B cell (primary cell): ENCODE measurements around the gene LRRC8D. TPM values are rescaled to one million over a fixed set of nuclear protein-coding genes. Genes with fewer than 3 reads are reported as not detected.

ENCODE experiments used
- ATAC-seq: fragments of 200-7000 bp; cut with Tn5 transposase; one replicate; pipeline ENCODE4 v1.10.0; 2021; ENCODE audit warnings: low read depth, mild to moderate bottlenecking, moderate number of reproducible peaks, moderate library complexity
- CTCF ChIA-PET: fragments of 350-600 bp; sonication (Branson Sonifier 250); formaldehyde crosslinking; loops from one replicate; lab custom pipeline; 2021; ENCODE audit warnings: antibody characterized with exemption, inconsistent platforms; lab: Charles Lee
- POLR2A ChIA-PET: fragments of 350-600 bp; sonication (Branson Sonifier 250); formaldehyde crosslinking; loops from one replicate; lab custom pipeline; 2021; ENCODE audit warnings: antibody characterized with exemption; lab: Charles Lee
- DNase-seq: peaks from one replicate; pipeline ENCODE4 v3.0.0; 2013
- H2AFZ ChIP-seq: 2 replicates; pipeline ENCODE4 v1.6.1; 2012; ENCODE audit warnings: mild to moderate bottlenecking, low read depth, low read length; ENCODE audit not compliant: insufficient read depth, poor library complexity, severe bottlenecking
- H3K27ac ChIP-seq, 2 donors: 1 replicate in 1 of 2; 2 replicates in 1 of 2; pipeline ENCODE4 v1.5.1; 2012 to 2013; ENCODE audit warnings: low read length in 2 of 2, mild to moderate bottlenecking in 2 of 2, moderate library complexity in 1 of 2
- H3K27me3 ChIP-seq, 4 experiments: fragments of 200-600 bp in 1 of 4; sonication (generic) in 1 of 4; replicated peaks in 1 of 4; 1 replicate in 2 of 4; 2 replicates in 2 of 4; pipeline versions ENCODE4 v1.6.1 to v1.7.0; 2013 to 2016; ENCODE audit warnings: low read length in 3 of 4, mild to moderate bottlenecking in 2 of 4, mixed read lengths in 1 of 4, moderate library complexity in 1 of 4; ENCODE audit not compliant: insufficient read depth in 4 of 4, control insufficient read depth in 3 of 4; ENCODE audit errors: control extremely low read depth in 1 of 4
- H3K36me3 ChIP-seq, 2 experiments: replicated peaks in 1 of 2; 1 replicate in 1 of 2; 2 replicates in 1 of 2; pipeline versions ENCODE4 v1.6.1 to v1.7.1; 2013; ENCODE audit warnings: low read length in 1 of 2; ENCODE audit not compliant: insufficient read depth in 2 of 2, control insufficient read depth in 1 of 2; ENCODE audit errors: control extremely low read depth in 1 of 2, extremely low read depth in 1 of 2
- H3K4me1 ChIP-seq, 2 donors: fragments of 200-600 bp in 1 of 2; sonication (generic) in 1 of 2; 1 replicate in 1 of 2; 2 replicates in 1 of 2; pipeline versions ENCODE4 v1.5.1 to v1.6.1; 2013 to 2017; ENCODE audit warnings: low read length in 2 of 2; ENCODE audit not compliant: control insufficient read depth in 2 of 2, insufficient read depth in 2 of 2
- H3K4me2 ChIP-seq: replicated peaks from 2 replicates; pipeline ENCODE3; 2012; ENCODE audit warnings: mild to moderate bottlenecking, low read depth, low read length; ENCODE audit not compliant: poor library complexity, severe bottlenecking
- H3K4me3 ChIP-seq, 5 experiments: fragments of 200-600 bp in 1 of 5; sonication (generic) in 1 of 5; 1 replicate in 3 of 5; 2 replicates in 2 of 5; pipeline versions ENCODE4 v1.5.1 to v1.7.0; 2011 to 2016; ENCODE audit warnings: low read length in 4 of 5, mild to moderate bottlenecking in 4 of 5, low read depth in 2 of 5, control low read depth in 1 of 5, moderate library complexity in 1 of 5; ENCODE audit not compliant: insufficient read depth in 1 of 5; ENCODE audit errors: control extremely low read depth in 1 of 5, extremely low read depth in 1 of 5
- H3K79me2 ChIP-seq: fragments of 200-600 bp; sonication (generic); one replicate; pipeline ENCODE4 v1.6.0; 2016; ENCODE audit warnings: low read length; ENCODE audit not compliant: control insufficient read depth, insufficient read depth
- H3K9ac ChIP-seq: fragments of 200-600 bp; sonication (generic); 2 replicates; pipeline ENCODE4 v1.6.1; 2017; ENCODE audit warnings: mild to moderate bottlenecking, low read length, moderate library complexity
- H3K9me3 ChIP-seq, 3 donors: one replicate each; pipeline versions ENCODE4 v1.6.1 to v1.7.1; 2013; ENCODE audit warnings: low read length in 2 of 3; ENCODE audit not compliant: control insufficient read depth in 2 of 3, insufficient read depth in 1 of 3; ENCODE audit errors: control extremely low read depth in 1 of 3
- H4K20me1 ChIP-seq: 2 replicates; pipeline ENCODE4 v1.6.0; 2012; ENCODE audit warnings: mild to moderate bottlenecking, low read length; ENCODE audit not compliant: insufficient read depth, control insufficient read depth, poor library complexity, severe bottlenecking
- H3K27ac Mint-ChIP-seq: one replicate; pipeline ENCODE4 v1.8.0; 2021; ENCODE audit warnings: mixed read lengths
- H3K27me3 Mint-ChIP-seq: one replicate; pipeline ENCODE4 v1.8.0; 2021; ENCODE audit warnings: mixed read lengths
- H3K4me1 Mint-ChIP-seq: one replicate; pipeline ENCODE4 v1.8.0; 2021; ENCODE audit warnings: mixed read lengths
- H3K4me3 Mint-ChIP-seq: one replicate; pipeline ENCODE4 v1.8.0; 2021; ENCODE audit warnings: mixed read lengths
- H3K9me3 Mint-ChIP-seq: one replicate; pipeline ENCODE4 v1.8.0; 2022; ENCODE audit warnings: mixed read lengths; ENCODE audit not compliant: insufficient read depth
- CTCF ChIP-seq: fragments of 200-600 bp; IDR thresholded peaks from one replicate; pipeline ENCODE4 v1.8.0; 2022; ENCODE audit warnings: antibody characterized with exemption, mild to moderate bottlenecking
- EZH2 ChIP-seq: IDR thresholded peaks from 2 replicates; pipeline ENCODE4 v1.6.1; 2012; ENCODE audit warnings: borderline replicate concordance, low read depth, mild to moderate bottlenecking, moderate library complexity, low read length; ENCODE audit not compliant: insufficient read depth, poor library complexity, severe bottlenecking
- WGBS: methylation state at CpG from one replicate; pipeline ENCODE4 v1.1.5; 2013; ENCODE audit warnings: missing lambda C conversion rate; ENCODE audit not compliant: insufficient coverage; 5-methylcytosine and 5-hydroxymethylcytosine counted together
- intact Hi-C: fragments of 100-400 bp; cut with micrococcal nuclease; formaldehyde crosslinking; loops from one replicate; pipeline ENCODE4 v1.10.0; 2022
- polyA plus RNA-seq: library from polyadenylated mRNA; depleted of rRNA; stranded (reverse); fragments of >200 nt; gene quantifications from 2 replicates; pipeline ENCODE4 v1.2.3, GENCODE V29; 2012
- total RNA-seq, 2 donors: library from RNA; stranded (reverse); fragments of 120-200 nt in 1 of 2; gene quantifications; 1 replicate in 1 of 2; 2 replicates in 1 of 2; pipeline versions ENCODE4 v1.2.3 to v1.2.4, GENCODE V29; 2013 to 2022

Gene LRRC8D
- total and polyA plus RNA-seq, 2 donors (not counting 1 experiment from before 2014, with no cell fraction given): 23.7 to 47.0 TPM

DNA sequence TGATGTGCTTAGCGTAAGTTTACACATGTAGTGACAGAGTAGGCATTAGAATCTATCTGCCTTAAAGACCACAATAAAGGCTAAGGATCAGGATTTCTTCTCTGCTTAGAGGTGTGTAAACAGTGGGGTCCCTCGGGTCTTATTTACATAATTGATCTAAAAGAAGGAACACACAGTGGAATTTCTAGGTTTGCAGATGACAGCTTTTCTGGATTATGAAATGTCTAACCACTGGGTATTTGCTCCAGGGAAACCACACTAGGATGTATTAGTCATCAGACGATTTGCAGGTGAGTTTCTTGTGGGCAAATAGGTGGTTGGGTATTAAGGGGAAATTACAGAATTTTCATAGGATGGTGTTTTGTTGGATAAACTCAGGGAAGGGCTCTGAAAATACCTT lies 5.8 kb downstream of the LRRC8D start:
- ATAC-seq (no peak), DNase-seq (no peak)
- peaks cover 31% of the 10 kb centered on the region for H3K4me1 Mint-ChIP-seq
- Histone ChIP-seq H2AFZ (no peak overlapping the region), H3K27me3 (no peaks in the 10 kb centered on the region), H3K4me3 (no peak overlapping the region), H3K9ac (no peak overlapping the region), H3K4me2 (no peak overlapping the region), H3K36me3 (peaks cover 3 to 6% of the 10 kb centered on the region in 2 experiments), H4K20me1 (peaks cover 9% of the 10 kb centered on the region), H3K9me3 (no peaks in the 10 kb centered on the region), H3K4me1 (peaks cover 10 to 18% of the 10 kb centered on the region in 2 donors), H3K79me2 (peaks cover 10% of the 10 kb centered on the region), H3K27ac (no peak overlapping the region)
- TF ChIP-seq EZH2 (no peak), CTCF (no peak)
- no peaks in the 10 kb centered on the region for H3K27me3 Mint-ChIP-seq
- no peaks in the 10 kb centered on the region for H3K9me3 Mint-ChIP-seq
- no peak overlapping the region for H3K27ac Mint-ChIP-seq
- ChIA-PET POLR2A (interaction anchor here (1.8 kb wide), 1 partner anchor 17 kb away, joined by 4 read pairs; no protein-coding TSS in a partner anchor), CTCF (interaction anchor here (1.3 to 1.6 kb wide), 2 partner anchors 8 to 17 kb away, joined by 4 read pairs; no protein-coding TSS in a partner anchor)
- intact Hi-C loops: no loop called here
- WGBS: 94% methylated on average over 1 of the region's 3 CpGs
- H3K4me3 Mint-ChIP-seq: no peak overlapping the region

DNA sequence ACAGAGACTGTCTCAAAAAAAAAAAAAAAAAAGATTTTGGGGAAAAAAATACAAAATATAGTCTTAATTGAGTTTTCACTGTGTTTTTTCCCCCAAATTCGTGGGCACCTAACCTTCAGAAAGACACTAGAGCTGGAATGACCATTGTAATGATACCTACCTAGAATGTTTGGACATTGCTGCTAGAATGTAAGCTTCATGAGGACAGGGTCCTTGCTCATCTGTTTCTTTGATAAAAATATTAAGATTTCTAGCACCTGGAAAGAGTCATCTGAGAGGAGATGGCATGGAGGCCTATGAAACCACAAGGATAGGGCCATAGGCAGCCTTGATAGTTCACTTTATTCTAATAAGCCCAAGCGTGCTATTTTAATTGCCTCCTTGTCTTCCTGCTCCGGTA lies 6.5 kb downstream of the LRRC8D start:
- no peak overlapping the region for H3K9ac ChIP-seq
- H3K27me3 ChIP-seq: no peaks in the 10 kb centered on the region
- no peak overlapping the region for H3K4me2 ChIP-seq
- peaks cover 4 to 13% of the 10 kb centered on the region in 2 donors for H3K4me1 ChIP-seq
- POLR2A ChIA-PET: interaction anchor here (0.6 to 0.7 kb wide), 2 partner anchors 9 to 54 kb away, joined by 6 to 7 read pairs; no protein-coding TSS in a partner anchor
- Mint-ChIP-seq H3K27ac (no peak overlapping the region), H3K9me3 (no peaks in the 10 kb centered on the region), H3K27me3 (no peaks in the 10 kb centered on the region), H3K4me1 (peaks cover 26% of the 10 kb centered on the region), H3K4me3 (no peak overlapping the region)
- ATAC-seq: no peak
- peaks cover 10% of the 10 kb centered on the region for H3K79me2 ChIP-seq
- TF ChIP-seq EZH2 (no peak), CTCF (no peak)
- H3K27ac ChIP-seq: no peak overlapping the region
- no peaks in the 10 kb centered on the region for H3K9me3 ChIP-seq
- peaks cover 9% of the 10 kb centered on the region for H4K20me1 ChIP-seq
- CTCF ChIA-PET: interaction anchor here (1.3 to 1.6 kb wide), 3 partner anchors 9 to 18 kb away, joined by 4 read pairs; no protein-coding TSS in a partner anchor
- no peak overlapping the region for H3K4me3 ChIP-seq
- no peak overlapping the region for H2AFZ ChIP-seq
- intact Hi-C loops: no loop called here
- WGBS: no CpG with 5 or more reads among the region's 3 CpGs
- DNase-seq: no peak
- H3K36me3 ChIP-seq: peaks cover 3 to 6% of the 10 kb centered on the region in 2 experiments
